H1 (cell line): ENCODE data around the gene NCBP2. TPM values are rescaled to one million over a fixed set of nuclear protein-coding genes. Genes with fewer than 3 reads are reported as not detected.

Source experiments
- CTCF ChIA-PET: fragments of 300-600 bp; sonication (Branson Sonifier 250); formaldehyde crosslinking; loops from one replicate; lab custom pipeline; 2021; ENCODE audit not compliant: partially characterized antibody; lab: Charles Lee
- POLR2A ChIA-PET: fragments of 300-600 bp; sonication (Branson Sonifier 250); formaldehyde crosslinking; loops from one replicate; lab custom pipeline; 2021; ENCODE audit warnings: inconsistent platforms; ENCODE audit not compliant: partially characterized antibody; lab: Charles Lee
- DNase-seq, 2 experiments: peaks; one replicate each; pipeline versions ENCODE4 v3.0.0 to v3.0.0-alpha.2; 2010 to 2022; ENCODE audit warnings: low spot score in 2 of 2, low read depth in 1 of 2, mixed read lengths in 1 of 2
- FAIRE-seq: peaks from 2 replicates; lab custom pipeline; 2011; peaks lifted over from hg19 to GRCh38; lab: Jason Lieb, UNC
- H2AFZ ChIP-seq: 2 replicates; pipeline ENCODE4 v1.8.1; 2012; ENCODE audit warnings: low read length, inconsistent platforms
- H2AK5ac ChIP-seq: 2 replicates; pipeline ENCODE4 v1.6.1; 2013; ENCODE audit warnings: low read depth, low read length
- H2BK120ac ChIP-seq: replicated peaks from 2 replicates; pipeline ENCODE3; 2013; ENCODE audit warnings: low read depth, low read length, inconsistent platforms
- H2BK12ac ChIP-seq: 2 replicates; pipeline ENCODE4 v1.6.1; 2013; ENCODE audit warnings: low read depth, low read length
- H2BK15ac ChIP-seq: 2 replicates; pipeline ENCODE4 v1.6.1; 2013; ENCODE audit warnings: low read length
- H2BK20ac ChIP-seq: 2 replicates; pipeline ENCODE4 v1.6.1; 2013; ENCODE audit warnings: low read length
- H2BK5ac ChIP-seq: 2 replicates; pipeline ENCODE4 v1.6.1; 2013; ENCODE audit warnings: low read depth, low read length
- H3K14ac ChIP-seq: 2 replicates; pipeline ENCODE4 v1.6.1; 2013; ENCODE audit warnings: inconsistent platforms; ENCODE audit not compliant: insufficient read length
- H3K18ac ChIP-seq: 2 replicates; pipeline ENCODE4 v1.6.1; 2013; ENCODE audit warnings: low read length; ENCODE audit errors: extremely low read depth
- H3K23ac ChIP-seq: 2 replicates; pipeline ENCODE4 v1.6.1; 2013; ENCODE audit warnings: inconsistent platforms; ENCODE audit not compliant: insufficient read length
- H3K23me2 ChIP-seq: 2 replicates; pipeline ENCODE4 v1.6.1; 2013; ENCODE audit warnings: low read depth, low read length
- H3K27ac ChIP-seq: 2 replicates; pipeline ENCODE4 v1.6.1; 2011; ENCODE audit warnings: low read depth, low read length, inconsistent platforms
- H3K27me3 ChIP-seq, 4 experiments: replicated peaks in 1 of 4; 1 replicate in 1 of 4; 2 replicates in 3 of 4; pipeline versions ENCODE4 v1.6.1 to v1.8.1; 2011 to 2013; ENCODE audit warnings: low read length in 3 of 4, mild to moderate bottlenecking in 3 of 4, inconsistent platforms in 2 of 4, mixed read lengths in 2 of 4, moderate library complexity in 1 of 4; ENCODE audit not compliant: control insufficient read depth in 3 of 4, insufficient read depth in 3 of 4; ENCODE audit errors: extremely low read depth in 1 of 4
- H3K36me3 ChIP-seq, 4 experiments: 2 replicates each; pipeline versions ENCODE4 v1.6.1 to v1.8.1; 2011 to 2013; ENCODE audit warnings: mild to moderate bottlenecking in 4 of 4, low read length in 3 of 4, moderate library complexity in 2 of 4, control low read depth in 1 of 4, inconsistent platforms in 1 of 4; ENCODE audit not compliant: insufficient read depth in 4 of 4, control insufficient read depth in 2 of 4
- H3K4ac ChIP-seq: replicated peaks from 2 replicates; pipeline ENCODE3; 2013; ENCODE audit warnings: low read length, low read depth, mixed read lengths, inconsistent platforms; ENCODE audit not compliant: insufficient read length
- H3K4me1 ChIP-seq, 4 experiments: replicated peaks in 1 of 4; 1 replicate in 1 of 4; 2 replicates in 3 of 4; pipeline versions ENCODE4 v1.6.1 to v1.8.1; 2011 to 2013; ENCODE audit warnings: low read length in 3 of 4, inconsistent platforms in 2 of 4, mixed read lengths in 1 of 4; ENCODE audit not compliant: insufficient read depth in 4 of 4, control insufficient read depth in 3 of 4
- H3K4me2 ChIP-seq, 2 experiments: 2 replicates each; pipeline versions ENCODE4 v1.6.1 to v1.8.1; 2011 to 2013; ENCODE audit warnings: low read depth in 2 of 2, low read length in 2 of 2, control low read depth in 1 of 2, inconsistent platforms in 1 of 2, mild to moderate bottlenecking in 1 of 2; ENCODE audit not compliant: insufficient read depth in 1 of 2
- H3K4me3 ChIP-seq, 4 experiments: fragments of 200-600, 300-600 bp in 1 of 4; sonication (generic), shearing (Covaris generic), sonication (Bioruptor Twin) in 1 of 4; 2 replicates each; pipeline versions ENCODE4 v1.5.1 to v1.8.1; 2011 to 2016; ENCODE audit warnings: low read length in 4 of 4, low read depth in 3 of 4, control low read depth in 2 of 4, inconsistent platforms in 2 of 4, mild to moderate bottlenecking in 2 of 4, mixed read lengths in 1 of 4, moderate library complexity in 1 of 4; ENCODE audit not compliant: insufficient read depth in 2 of 4; ENCODE audit errors: extremely low read depth in 1 of 4
- H3K56ac ChIP-seq: replicated peaks from 2 replicates; pipeline ENCODE3; 2013; ENCODE audit warnings: low read depth, mild to moderate bottlenecking, mixed read lengths, low read length, inconsistent platforms; ENCODE audit not compliant: insufficient read length
- H3K79me1 ChIP-seq: 2 replicates; pipeline ENCODE4 v1.6.1; 2013; ENCODE audit warnings: low read depth, low read length, control low read depth
- H3K79me2 ChIP-seq, 2 experiments: 2 replicates each; pipeline versions ENCODE4 v1.6.1 to v1.8.1; 2012 to 2013; ENCODE audit warnings: low read length in 2 of 2, mild to moderate bottlenecking in 2 of 2, inconsistent platforms in 1 of 2; ENCODE audit not compliant: insufficient read depth in 2 of 2, control insufficient read depth in 1 of 2
- H3K9ac ChIP-seq, 4 experiments: replicated peaks in 1 of 4; 1 replicate in 1 of 4; 2 replicates in 3 of 4; pipeline versions ENCODE4 v1.6.1 to v1.8.1; 2011 to 2013; ENCODE audit warnings: low read depth in 3 of 4, low read length in 3 of 4, control low read depth in 2 of 4, mild to moderate bottlenecking in 2 of 4, moderate library complexity in 2 of 4, inconsistent platforms in 1 of 4; ENCODE audit errors: extremely low read depth in 1 of 4
- H3K9me3 ChIP-seq, 2 experiments: 2 replicates each; pipeline versions ENCODE4 v1.6.1 to v1.8.1; 2012 to 2013; ENCODE audit warnings: mild to moderate bottlenecking in 2 of 2, moderate library complexity in 2 of 2, control low read depth in 1 of 2, inconsistent platforms in 1 of 2, low read depth in 1 of 2, low read length in 1 of 2, mixed read lengths in 1 of 2; ENCODE audit not compliant: insufficient read depth in 2 of 2
- H4K20me1 ChIP-seq, 2 experiments: replicated peaks in 1 of 2; 2 replicates each; pipeline versions ENCODE3 to v1.8.1; 2011 to 2013; ENCODE audit warnings: inconsistent platforms in 2 of 2, low read length in 2 of 2, mild to moderate bottlenecking in 1 of 2; ENCODE audit not compliant: insufficient read depth in 2 of 2, control insufficient read depth in 1 of 2
- H4K5ac ChIP-seq: 2 replicates; pipeline ENCODE4 v1.6.1; 2013; ENCODE audit warnings: low read length, low read depth, mixed read lengths, inconsistent platforms; ENCODE audit not compliant: insufficient read length
- H4K8ac ChIP-seq: 2 replicates; pipeline ENCODE4 v1.8.0; 2013; ENCODE audit warnings: mild to moderate bottlenecking, moderate library complexity, low read length, inconsistent platforms; ENCODE audit not compliant: insufficient read depth; ENCODE audit errors: extremely low read depth
- H4K91ac ChIP-seq: replicated peaks from 2 replicates; pipeline ENCODE3; 2013; ENCODE audit warnings: low read length, mixed read lengths, inconsistent platforms; ENCODE audit not compliant: insufficient read length
- EGR1 ChIP-seq: IDR thresholded peaks from 2 replicates; pipeline ENCODE4 v1.6.1; 2011; ENCODE audit warnings: low read depth, low read length, borderline replicate concordance
- HDAC6 ChIP-seq: IDR thresholded peaks from one replicate; pipeline ENCODE4 v1.7.1; 2012; ENCODE audit warnings: low read depth, mild to moderate bottlenecking, inconsistent platforms, low read length, moderate library complexity
- SAP30 ChIP-seq: fragments of 300-600 bp; sonication (generic); IDR thresholded peaks from 2 replicates; pipeline ENCODE4 v1.7.1; 2012; ENCODE audit warnings: low read length, moderate library complexity, mild to moderate bottlenecking, inconsistent platforms; ENCODE audit not compliant: insufficient read depth, insufficient replicate concordance
- SIRT6 ChIP-seq: IDR thresholded peaks from one replicate; pipeline ENCODE4 v1.7.1; 2012; ENCODE audit warnings: low read length, inconsistent platforms
- TAF1 ChIP-seq: IDR thresholded peaks from 2 replicates; pipeline ENCODE4 v1.6.1; 2011; ENCODE audit warnings: mild to moderate bottlenecking, low read depth, low read length
- TBP ChIP-seq: IDR thresholded peaks from 2 replicates; pipeline ENCODE4 v1.6.1; 2011; ENCODE audit warnings: low read depth, low read length, improper control_type of control experiment
- USF2 ChIP-seq: IDR thresholded peaks from 2 replicates; pipeline ENCODE4 v1.6.1; 2011; ENCODE audit warnings: low read length, improper control_type of control experiment
- ZNF274 ChIP-seq: IDR thresholded peaks from 2 replicates; pipeline ENCODE4 v1.7.0; 2012; ENCODE audit warnings: low read length, borderline replicate concordance; ENCODE audit errors: extremely low read depth
- WGBS, 2 experiments: shearing (Covaris generic) in 1 of 2; methylation state at CpG; one replicate each; pipeline versions ENCODE4 v1.1.6 to v1.1.7; 2013 to 2015; ENCODE audit warnings: low lambda C conversion rate in 2 of 2, mixed read lengths in 2 of 2, inconsistent platforms in 1 of 2, low coverage in 1 of 2, missing lambda C conversion rate in 1 of 2; ENCODE audit not compliant: insufficient replicate concordance in 2 of 2, insufficient coverage in 1 of 2, insufficient read length in 1 of 2; ENCODE audit errors: extremely low coverage in 1 of 2, missing lambda C conversion rate in 1 of 2; 5-methylcytosine and 5-hydroxymethylcytosine counted together
- polyA plus RNA-seq, 7 experiments: library from polyadenylated mRNA; depleted of rRNA in 3 of 7; stranded (reverse) in 5 of 7; unstranded in 2 of 7; fragments of >200 nt in 5 of 7; fragments of 200-250 nt in 2 of 7; gene quantifications; 1 replicate in 5 of 7; 2 replicates in 1 of 7; 4 replicates in 1 of 7; pipeline versions ENCODE4 v1.2.1 to v1.2.3, GENCODE V29; 2011 to 2013; ENCODE audit warnings: missing spikeins in 2 of 7, mixed read lengths in 2 of 7
- total RNA-seq: library from RNA; stranded (reverse); fragmentation: NEBNext Ultra II Directional; extraction: Animal tissue kit (Norgen Biotek cat#: 25700); gene quantifications from 2 replicates; pipeline ENCODE4 v1.2.1, GENCODE V29; 2021

NCBP2 gene
- total and polyA plus RNA-seq, 2 of the 8 experiments (the other 6 are each of a cell fraction or from before 2014, with no cell fraction given) = 34.1 to 100 TPM

GRCh38 chr3:196902296-196902695, 40.0 kb downstream of the NCBP2 start:
- Histone ChIP-seq H3K79me1 (no peaks in the 10 kb centered on the region), H2AFZ (no peak overlapping the region), H3K27me3 (no peaks in the 10 kb centered on the region), H3K14ac (no peak overlapping the region), H3K56ac (no peak overlapping the region), H2BK12ac (no peak overlapping the region), H3K9ac (no peak overlapping the region), H3K18ac (no peak overlapping the region), H2BK20ac (no peak overlapping the region), H4K20me1 (no peaks in the 10 kb centered on the region), H3K27ac (no peak overlapping the region), H3K4me2 (no peak overlapping the region), H3K36me3 (peaks cover 7 to 31% (median 23%) of the 10 kb centered on the region in 4 experiments; a peak in 7 of 8 replicates), H2BK15ac (no peak overlapping the region), H3K79me2 (peaks cover 0 to 2% of the 10 kb centered on the region in 2 experiments; a peak in 1 of 4 replicates), H2BK120ac (no peak overlapping the region), H4K8ac (no peak overlapping the region), H3K23ac (no peak overlapping the region), H3K4ac (no peak overlapping the region), H2BK5ac (no peak overlapping the region), H4K91ac (no peak overlapping the region), H2AK5ac (no peak overlapping the region), H3K9me3 (no peaks in the 10 kb centered on the region), H3K23me2 (no peaks in the 10 kb centered on the region), H3K4me1 (no peaks in the 10 kb centered on the region), H4K5ac (no peak overlapping the region), H3K4me3 (no peak overlapping the region)
- POLR2A ChIA-PET = no interaction called here
- CTCF ChIA-PET = interaction anchor here (1.2 to 1.4 kb wide), 3 partner anchors 13 to 77 kb away, joined by 3 to 4 read pairs (median 3); no protein-coding TSS in a partner anchor
- no peak for TF ChIP-seq HDAC6
- TF ChIP-seq SAP30 = no peak
- TF ChIP-seq TAF1 = no peak
- no peak for TF ChIP-seq ZNF274
- no peak for TF ChIP-seq EGR1
- no peak for TF ChIP-seq USF2
- TF ChIP-seq TBP = no peak
- TF ChIP-seq SIRT6 = no peak
- FAIRE-seq (no peak), DNase-seq (no peak)
- 88% methylated on average over 1 of the region's 1 CpG; no CpG with 5 or more reads in 1 of the 2 experiments for WGBS, 2 experiments
